Muscle layer of duodenum (tissue), 2 donors: Measurements from ENCODE around the gene FAM162A.
A peak's percentile ranks its signal among the peaks of the same experiment; 100 is the strongest.

Experiments
- H3K27ac ChIP-seq: one replicate; pipeline ENCODE4 v1.7.0; 2013; ENCODE audit warnings: mild to moderate bottlenecking, low read length
- H3K27me3 ChIP-seq: one replicate; pipeline ENCODE4 v1.7.0; 2013; ENCODE audit warnings: low read depth, mild to moderate bottlenecking, control low read depth, low read length
- H3K36me3 ChIP-seq, 2 donors: one replicate each; pipeline ENCODE4 v1.7.0; 2013; ENCODE audit warnings: low read length in 2 of 2, control low read depth in 1 of 2, mild to moderate bottlenecking in 1 of 2; ENCODE audit not compliant: insufficient read depth in 2 of 2, control insufficient read depth in 1 of 2
- H3K4me1 ChIP-seq, 2 donors: one replicate each; pipeline ENCODE4 v1.7.0; 2013; ENCODE audit warnings: low read length in 2 of 2, mild to moderate bottlenecking in 2 of 2, control low read depth in 1 of 2, moderate library complexity in 1 of 2; ENCODE audit not compliant: insufficient read depth in 2 of 2, control insufficient read depth in 1 of 2
- H3K4me3 ChIP-seq, 2 donors: one replicate each; pipeline ENCODE4 v1.7.0; 2013; ENCODE audit warnings: low read length in 2 of 2, low read depth in 1 of 2, mild to moderate bottlenecking in 1 of 2
- H3K9me3 ChIP-seq, 2 donors: one replicate each; pipeline ENCODE4 v1.7.0; 2013; ENCODE audit warnings: low read length in 2 of 2, control low read depth in 1 of 2, mild to moderate bottlenecking in 1 of 2; ENCODE audit not compliant: control insufficient read depth in 1 of 2
- donor health status: healthy.

The FAM162A gene

GRCh38 chr3:122383771-122384697 lies at the start of gene FAM162A:
Gene FAM162A (plus strand): TSS chr3:122384182. CDS start chr3:122384266, 84 bp downstream.
- peaks cover 10 to 21% of the 10 kb centered on the region in 2 donors for H3K4me1 ChIP-seq
- peak within 1 kb of the TSS; percentile 95 to 100 for H3K4me3 ChIP-seq
- peak within 1 kb of the TSS; percentile 98 for H3K27ac ChIP-seq
- no peaks in the 10 kb centered on the region for H3K9me3 ChIP-seq
- peaks cover 0 to 8% of the 10 kb centered on the region in 2 donors for H3K36me3 ChIP-seq
- no peaks in the 10 kb centered on the region for H3K27me3 ChIP-seq

- Histone ChIP-seq H3K27ac (no peak overlapping the region), H3K9me3 (no peaks in the 10 kb centered on the region), H3K27me3 (no peaks in the 10 kb centered on the region), H3K4me1 (no peaks in the 10 kb centered on the region), H3K36me3 (no peaks in the 10 kb centered on the region), H3K4me3 (no peak overlapping the region)
Observed at GRCh38 chr3:122342803-122343202, 41.2 kb upstream of the FAM162A start.

GRCh38 chr3:122343654-122344053 lies 40.3 kb upstream of the FAM162A start:
- Histone ChIP-seq H3K4me1 (no peaks in the 10 kb centered on the region), H3K27me3 (no peaks in the 10 kb centered on the region), H3K9me3 (no peaks in the 10 kb centered on the region), H3K36me3 (no peaks in the 10 kb centered on the region), H3K27ac (no peak overlapping the region), H3K4me3 (no peak overlapping the region)

GRCh38 chr3:122349171-122349570 lies 34.8 kb upstream of the FAM162A start:
- Histone ChIP-seq H3K9me3 (no peaks in the 10 kb centered on the region), H3K4me1 (no peaks in the 10 kb centered on the region), H3K27me3 (no peaks in the 10 kb centered on the region), H3K4me3 (no peak overlapping the region), H3K27ac (no peak overlapping the region), H3K36me3 (no peaks in the 10 kb centered on the region)

- H3K27me3 ChIP-seq, result no peaks in the 10 kb centered on the region
- H3K4me1 ChIP-seq, result no peaks in the 10 kb centered on the region
- no peak overlapping the region for H3K4me3 ChIP-seq
- no peak overlapping the region for H3K27ac ChIP-seq
- no peaks in the 10 kb centered on the region for H3K36me3 ChIP-seq
- no peaks in the 10 kb centered on the region for H3K9me3 ChIP-seq
Observed at GRCh38 chr3:122350814-122351418, 33.1 kb upstream of the FAM162A start.

GRCh38 chr3:122351612-122352011 lies 32.4 kb upstream of the FAM162A start:
- H3K36me3 ChIP-seq, result no peaks in the 10 kb centered on the region
- no peak overlapping the region for H3K27ac ChIP-seq
- no peaks in the 10 kb centered on the region for H3K9me3 ChIP-seq

GRCh38 chr3:122353215-122353614 lies 30.8 kb upstream of the FAM162A start:
- Histone ChIP-seq H3K4me3 (no peak overlapping the region), H3K4me1 (no peaks in the 10 kb centered on the region)

More at GRCh38 chr3:122351612-122352011, 32.4 kb upstream of the FAM162A start:
- H3K4me3 ChIP-seq, result no peak overlapping the region
- no peaks in the 10 kb centered on the region for H3K4me1 ChIP-seq
- H3K27me3 ChIP-seq, result no peaks in the 10 kb centered on the region

GRCh38 chr3:122353893-122354401 lies 30.0 kb upstream of the FAM162A start:
- Histone ChIP-seq H3K4me1 (no peaks in the 10 kb centered on the region), H3K27me3 (no peaks in the 10 kb centered on the region), H3K4me3 (no peak overlapping the region), H3K27ac (no peak overlapping the region), H3K36me3 (peaks cover 7 to 11% of the 10 kb centered on the region in 2 donors), H3K9me3 (no peaks in the 10 kb centered on the region)

More at GRCh38 chr3:122353215-122353614, 30.8 kb upstream of the FAM162A start:
- Histone ChIP-seq H3K36me3 (peaks cover under 1 to 4% of the 10 kb centered on the region in 2 donors), H3K27me3 (no peaks in the 10 kb centered on the region), H3K27ac (no peak overlapping the region), H3K9me3 (no peaks in the 10 kb centered on the region)

- Histone ChIP-seq H3K4me3 (no peak overlapping the region), H3K4me1 (no peaks in the 10 kb centered on the region), H3K27ac (no peak overlapping the region), H3K9me3 (no peaks in the 10 kb centered on the region), H3K36me3 (peaks cover 7 to 14% of the 10 kb centered on the region in 2 donors), H3K27me3 (no peaks in the 10 kb centered on the region)
Observed at GRCh38 chr3:122355612-122356011, 28.4 kb upstream of the FAM162A start.

- no peaks in the 10 kb centered on the region for H3K9me3 ChIP-seq
- H3K4me3 ChIP-seq, result no peak overlapping the region
- no peaks in the 10 kb centered on the region for H3K4me1 ChIP-seq
- H3K27me3 ChIP-seq, result no peaks in the 10 kb centered on the region
- no peak overlapping the region for H3K27ac ChIP-seq
- peaks cover 7 to 14% of the 10 kb centered on the region in 2 donors for H3K36me3 ChIP-seq
Observed at GRCh38 chr3:122356402-122356801, 27.6 kb upstream of the FAM162A start.
